NB4 (cell line): ENCODE results near the gene SCYGR2.
"Not testable (repeated sequence)": the region's sequence is repeated elsewhere in the genome, so short reads cannot be mapped to it uniquely, and the experiment has no call there.

Experiments used
- DNase-seq: peaks from one replicate; pipeline ENCODE4 v3.0.0; 2010; ENCODE audit warnings: low read depth
- H3K4me3 ChIP-seq: one replicate; pipeline ENCODE4 v1.5.1; 2011; ENCODE audit warnings: mild to moderate bottlenecking, low read depth, low read length, moderate library complexity
- CTCF ChIP-seq: IDR thresholded peaks from one replicate; pipeline ENCODE4 v1.5.1; 2012; ENCODE audit warnings: low read depth, low read length
- MYC ChIP-seq: IDR thresholded peaks from 2 replicates; pipeline ENCODE4 v1.6.1; 2011; ENCODE audit warnings: low read depth, low read length
- POLR2A ChIP-seq: IDR thresholded peaks from 2 replicates; pipeline ENCODE4 v1.6.1; 2011; ENCODE audit warnings: mild to moderate bottlenecking; ENCODE audit not compliant: insufficient read length; ENCODE audit errors: extremely low read depth
- TF ChIP-seq, protein P1 (sequence below): IDR thresholded peaks from 2 replicates; pipeline ENCODE4 v1.6.1; 2011; ENCODE audit warnings: low read depth, low read length

Gene SCYGR2

GRCh38 chr2:227598835-227599503 is at the start of gene SCYGR2:
TSS of gene SCYGR2 (plus strand) at chr2:227598893. CDS start at chr2:227598893, 0 bp downstream.
- not testable (repeated sequence) for H3K4me3 ChIP-seq, DNase-seq

DNA sequence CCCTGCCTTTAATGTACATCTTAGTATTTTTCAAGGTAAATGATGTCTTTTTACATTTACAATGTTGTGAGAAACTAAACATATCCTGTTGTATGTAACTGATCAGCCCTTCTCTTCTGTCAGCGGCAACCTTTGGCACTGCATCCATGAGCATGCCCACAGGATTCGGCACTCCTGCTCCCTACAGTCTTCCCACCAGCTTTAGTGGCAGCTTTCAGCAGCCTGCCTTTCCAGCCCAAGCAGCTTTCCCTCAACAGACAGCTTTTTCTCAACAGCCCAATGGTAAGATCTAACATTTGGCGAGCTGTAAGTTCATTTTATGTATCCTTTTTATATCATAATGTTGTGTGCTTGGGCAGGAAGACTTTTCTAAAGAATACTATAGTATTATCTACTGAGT is 46.9 kb upstream of the SCYGR2 start:
- DNase-seq, result no peak
- TF ChIP-seq POLR2A, result no peak
- no peak for TF ChIP-seq CTCF
- no peak for TF ChIP-seq MYC
- TF ChIP-seq, protein P1, sequence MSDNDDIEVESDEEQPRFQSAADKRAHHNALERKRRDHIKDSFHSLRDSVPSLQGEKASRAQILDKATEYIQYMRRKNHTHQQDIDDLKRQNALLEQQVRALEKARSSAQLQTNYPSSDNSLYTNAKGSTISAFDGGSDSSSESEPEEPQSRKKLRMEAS, result no peak
- H3K4me3 ChIP-seq, result no peak overlapping the region

- no peak overlapping the region for H3K4me3 ChIP-seq
- no peak for DNase-seq
- no peak for TF ChIP-seq MYC
- no peak for TF ChIP-seq POLR2A
- TF ChIP-seq, protein P1, result no peak
- no peak for TF ChIP-seq CTCF
These were observed 36.1 kb upstream of the SCYGR2 start for GRCh38 chr2:227562581-227562980.

- H3K4me3 ChIP-seq, result no peak overlapping the region
- no peak for TF ChIP-seq MYC
- no peak for TF ChIP-seq CTCF
- no peak for TF ChIP-seq POLR2A
- TF ChIP-seq, protein P1, result no peak
- no peak for DNase-seq
These were observed 33.6 kb upstream of the SCYGR2 start for GRCh38 chr2:227565080-227565479.

- no peak overlapping the region for H3K4me3 ChIP-seq
- TF ChIP-seq MYC (no peak), CTCF (no peak)
- TF ChIP-seq, protein P1, result no peak
- no peak for DNase-seq
These were observed 32.7 kb upstream of the SCYGR2 start for GRCh38 chr2:227566012-227566411.

GRCh38 chr2:227568852-227569169 is 29.9 kb upstream of the SCYGR2 start:
- DNase-seq, result no peak
- H3K4me3 ChIP-seq, result no peak overlapping the region
- TF ChIP-seq, protein P1, result no peak
- TF ChIP-seq MYC (no peak), CTCF (no peak), POLR2A (no peak)

DNA sequence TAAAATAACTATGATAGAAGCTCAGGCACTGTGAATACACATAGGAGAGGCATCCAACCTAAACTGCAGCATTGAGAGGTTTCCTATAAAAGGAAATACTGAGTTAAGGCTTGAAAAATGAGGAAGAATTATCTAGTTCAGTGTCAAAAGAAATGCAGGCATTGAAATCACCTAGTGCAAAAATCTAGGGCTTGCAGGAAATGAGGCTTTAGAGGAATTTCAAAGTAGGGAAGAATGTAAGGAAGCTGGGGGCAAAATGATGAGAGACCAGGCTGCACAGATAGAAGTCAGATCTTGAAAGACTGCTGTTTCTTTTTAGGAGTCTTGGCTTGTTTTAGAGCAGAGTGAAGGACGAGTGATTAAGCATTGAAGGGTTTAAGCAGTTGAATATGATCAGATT is 28.1 kb upstream of the SCYGR2 start:
- DNase-seq, result no peak
- no peak overlapping the region for H3K4me3 ChIP-seq
- TF ChIP-seq CTCF (no peak), MYC (no peak)
- TF ChIP-seq, protein P1, result no peak
